HCEC 1CT (cell line): ENCODE data around the gene SEMA3F.
A peak's percentile ranks its signal among the peaks of the same experiment; 100 is the strongest.

Experiments used
- DNase-seq: peaks from one replicate; pipeline ENCODE4 v3.0.0-alpha.2; 2017

The SEMA3F gene

GRCh38 chr3:50154840-50155490 is at the start of gene SEMA3F:
Gene SEMA3F, plus strand, starts transcription at chr3:50155324. Its CDS starts 4,299 bp downstream, at chr3:50159623.
- peak; percentile 40 for DNase-seq

- DNase-seq = no peak
Observed at GRCh38 chr3:50111757-50112156, 43.4 kb upstream of the SEMA3F start.

GRCh38 chr3:50112462-50112861 is 42.7 kb upstream of the SEMA3F start:
- no peak for DNase-seq

- no peak for DNase-seq
Observed at GRCh38 chr3:50117120-50117519, 38.0 kb upstream of the SEMA3F start.

GRCh38 chr3:50118237-50118636 is 36.9 kb upstream of the SEMA3F start:
- no peak for DNase-seq

- no peak for DNase-seq
Observed at GRCh38 chr3:50119786-50120185, 35.3 kb upstream of the SEMA3F start.

- no peak for DNase-seq
Observed at GRCh38 chr3:50120364-50121071, 34.6 kb upstream of the SEMA3F start.

GRCh38 chr3:50121072-50122032 is 33.8 kb upstream of the SEMA3F start:
- DNase-seq = peak; percentile 58

GRCh38 chr3:50122071-50122470 is 33.1 kb upstream of the SEMA3F start:
- DNase-seq = no peak

GRCh38 chr3:50122661-50123391 is 32.3 kb upstream of the SEMA3F start:
- no peak for DNase-seq

GRCh38 chr3:50123394-50124051 is 31.6 kb upstream of the SEMA3F start:
- DNase-seq = no peak

- no peak for DNase-seq
Observed at GRCh38 chr3:50124052-50124799, 30.9 kb upstream of the SEMA3F start.

- no peak for DNase-seq
Observed at GRCh38 chr3:50124800-50125178, 30.3 kb upstream of the SEMA3F start.

- no peak for DNase-seq
Observed at GRCh38 chr3:50125541-50126286, 29.4 kb upstream of the SEMA3F start.

- DNase-seq = peak; percentile 17
Observed at GRCh38 chr3:50126287-50127211, 28.6 kb upstream of the SEMA3F start.

GRCh38 chr3:50127251-50127691 is 27.9 kb upstream of the SEMA3F start:
- no peak for DNase-seq

GRCh38 chr3:50128001-50128400 is 27.1 kb upstream of the SEMA3F start:
- DNase-seq = no peak

- DNase-seq = no peak
Observed at GRCh38 chr3:50130436-50130835, 24.7 kb upstream of the SEMA3F start.
